Measurements from ENCODE around the gene SUMO4. TPM values are rescaled to one million over a fixed set of nuclear protein-coding genes. Genes with fewer than 3 reads are reported as not detected.
A peak's percentile ranks its signal among the peaks of the same experiment; 100 is the strongest.

The SUMO4 gene
- total and polyA plus RNA-seq, 2 of the 4 experiments (the other 2 are of a cell fraction) = 2.2 TPM; not detected in 1

DNA sequence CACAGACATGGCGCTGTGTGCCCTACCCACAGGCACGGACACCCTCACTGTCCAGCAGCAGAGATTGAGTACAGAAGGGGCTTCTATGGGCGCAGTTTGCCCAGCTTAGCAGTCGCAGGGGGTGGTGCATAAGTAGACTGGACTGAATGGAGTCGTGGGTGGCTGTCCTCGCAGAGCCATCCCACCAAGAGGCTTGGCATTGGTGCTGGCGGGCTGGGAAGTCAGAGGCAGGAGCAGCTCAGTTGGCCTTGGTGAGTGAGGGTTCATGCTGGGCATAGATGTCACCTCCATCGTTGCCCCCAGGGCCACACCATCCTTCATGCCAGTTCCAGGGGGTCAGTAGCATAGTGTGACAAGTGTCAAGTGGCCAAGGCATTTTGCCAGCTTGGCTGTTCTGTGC is 25.2 kb downstream of the SUMO4 start:
- Histone ChIP-seq H3K4me1 (ENCODE audit: control insufficient read depth, insufficient read depth, low read length) (peaks cover 2% of the 10 kb centered on the region; the same call in 1 of the 2 replicates), H3K23ac (ENCODE audit: low read depth, low read length) (no peak overlapping the region), H3K4me3 (ENCODE audit: insufficient read depth, low read depth, low read length) (no peak overlapping the region), H2AK5ac (ENCODE audit: low read depth, low read length) (no peak overlapping the region), H4K91ac (ENCODE audit: insufficient read depth, low read depth, low read length) (no peak overlapping the region), H2BK20ac (ENCODE audit: low read depth, low read length) (no peak overlapping the region; the same call in 1 of the 2 replicates), H2BK15ac (ENCODE audit: low read depth, low read length) (no peak overlapping the region), H3K27me3 (ENCODE audit: control insufficient read depth, insufficient read depth, low read length) (peaks cover 8% of the 10 kb centered on the region), H4K8ac (ENCODE audit: low read depth in 2 of 2, low read length in 2 of 2) (no peak overlapping the region), H3K9me3 (ENCODE audit: control insufficient read depth, insufficient read depth, low read length) (no peaks in the 10 kb centered on the region), H4K20me1 (ENCODE audit: insufficient read depth, low read length) (no peaks in the 10 kb centered on the region), H3K36me3 (ENCODE audit: control insufficient read depth, insufficient read depth, low read length) (no peaks in the 10 kb centered on the region), H3K4ac (ENCODE audit: low read depth, low read length) (no peak overlapping the region), H2BK120ac (ENCODE audit: low read depth, low read length) (no peak overlapping the region), H3K79me1 (ENCODE audit: low read depth in 1 of 2, low read length in 2 of 2) (no peaks in the 10 kb centered on the region), H3K18ac (ENCODE audit: low read depth, low read length) (no peak overlapping the region), H3K56ac (ENCODE audit: extremely low read depth, insufficient read depth, low read length) (no peak overlapping the region), H2AFZ (replicated peaks; ENCODE audit: low read length, poor library complexity) (peak overlapping the region; percentile 63), H4K5ac (ENCODE audit: low read depth, low read length) (no peak overlapping the region), H3K9ac (ENCODE audit: low read depth, low read length) (no peak overlapping the region), H2AK9ac (replicated peaks; ENCODE audit: low read depth, low read length, poor library complexity) (no peak overlapping the region), H3K4me2 (ENCODE audit: low read depth, low read length) (no peak overlapping the region), H3K27ac (ENCODE audit: insufficient read depth, low read length) (no peak overlapping the region), H3K9me1 (ENCODE audit: insufficient read depth, low read length) (no peaks in the 10 kb centered on the region), H3K14ac (replicated peaks; ENCODE audit: low read depth, low read length) (no peak overlapping the region), H2BK5ac (ENCODE audit: low read depth, low read length, poor library complexity, severe bottlenecking) (no peak overlapping the region)
- in situ Hi-C loops (cut with MboI; ENCODE audit: low sequenced_read_pairs) = loop anchor here (5.0 to 10.0 kb wide), 3 partner anchors 343 to 840 kb away; no protein-coding TSS in a partner anchor
- ATAC-seq (ENCODE audit: low read depth) (no peak), DNase-seq (no peak)
- CTCF ChIA-PET = no interaction called here
- 100% methylated on average over 1 of the region's 8 CpGs; no CpG with 5 or more reads in 1 of the 2 experiments for WGBS, 2 experiments (ENCODE audit: extremely low coverage in 2 of 2, insufficient read length in 1 of 2)
- dilution Hi-C loops (cut with HindIII; ENCODE audit: low sequenced_read_pairs, unreplicated experiment) = no loop called here
- TF ChIP-seq NFE2L2 (IDR thresholded peaks at IDR 0.05; ENCODE audit: low read depth, low read length) (no peak), CEBPB (IDR thresholded peaks at IDR 0.05; ENCODE audit: low read depth, low read length) (no peak), RCOR1 (IDR thresholded peaks at IDR 0.05; ENCODE audit: insufficient replicate concordance, low read length) (no peak), BHLHE40 (IDR thresholded peaks at IDR 0.05; ENCODE audit: low read depth, low read length) (no peak), FOS (IDR thresholded peaks at IDR 0.05; ENCODE audit: low read depth, low read length) (no peak), MAFK (IDR thresholded peaks at IDR 0.05; ENCODE audit: low read depth, low read length) (no peak), RFX5 (IDR thresholded peaks at IDR 0.05; ENCODE audit: low read depth, low read length) (no peak), MAZ (IDR thresholded peaks at IDR 0.05; ENCODE audit: borderline replicate concordance, low read depth, low read length) (no peak), POLR2A (IDR thresholded peaks at IDR 0.05; ENCODE audit: low read depth, low read length) (no peak)
- TF ChIP-seq, protein P1, sequence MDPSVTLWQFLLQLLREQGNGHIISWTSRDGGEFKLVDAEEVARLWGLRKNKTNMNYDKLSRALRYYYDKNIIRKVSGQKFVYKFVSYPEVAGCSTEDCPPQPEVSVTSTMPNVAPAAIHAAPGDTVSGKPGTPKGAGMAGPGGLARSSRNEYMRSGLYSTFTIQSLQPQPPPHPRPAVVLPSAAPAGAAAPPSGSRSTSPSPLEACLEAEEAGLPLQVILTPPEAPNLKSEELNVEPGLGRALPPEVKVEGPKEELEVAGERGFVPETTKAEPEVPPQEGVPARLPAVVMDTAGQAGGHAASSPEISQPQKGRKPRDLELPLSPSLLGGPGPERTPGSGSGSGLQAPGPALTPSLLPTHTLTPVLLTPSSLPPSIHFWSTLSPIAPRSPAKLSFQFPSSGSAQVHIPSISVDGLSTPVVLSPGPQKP (IDR thresholded peaks at IDR 0.05; ENCODE audit: borderline replicate concordance, low read depth, low read length) = no peak
- POLR2A ChIA-PET (ENCODE audit: unreplicated experiment) = no interaction called here
- no TSS peak for BruUV-seq (replicated peaks)
- intact Hi-C loops (cut with micrococcal nuclease) = no loop called here
